Occipital lobe (tissue), 2 donors: ENCODE results near the gene LSM3. TPM values are rescaled to one million over a fixed set of nuclear protein-coding genes. Genes with fewer than 3 reads are reported as not detected.

ENCODE experiments used
- DNase-seq: peaks from one replicate; lab custom pipeline; 2025; lab: John Stamatoyannopoulos, UW
- total RNA-seq: library from RNA; depleted of rRNA; stranded (reverse); fragments of >200 nt; gene quantifications from one replicate; pipeline ENCODE4 v1.2.3, GENCODE V29; 2014

The LSM3 gene
- total RNA-seq, 1 donor from 2014 or later, result 11.1 TPM

GRCh38 chr3:14143271-14144225 lies 35.1 kb upstream of the LSM3 start:
- no peak for DNase-seq

DNA sequence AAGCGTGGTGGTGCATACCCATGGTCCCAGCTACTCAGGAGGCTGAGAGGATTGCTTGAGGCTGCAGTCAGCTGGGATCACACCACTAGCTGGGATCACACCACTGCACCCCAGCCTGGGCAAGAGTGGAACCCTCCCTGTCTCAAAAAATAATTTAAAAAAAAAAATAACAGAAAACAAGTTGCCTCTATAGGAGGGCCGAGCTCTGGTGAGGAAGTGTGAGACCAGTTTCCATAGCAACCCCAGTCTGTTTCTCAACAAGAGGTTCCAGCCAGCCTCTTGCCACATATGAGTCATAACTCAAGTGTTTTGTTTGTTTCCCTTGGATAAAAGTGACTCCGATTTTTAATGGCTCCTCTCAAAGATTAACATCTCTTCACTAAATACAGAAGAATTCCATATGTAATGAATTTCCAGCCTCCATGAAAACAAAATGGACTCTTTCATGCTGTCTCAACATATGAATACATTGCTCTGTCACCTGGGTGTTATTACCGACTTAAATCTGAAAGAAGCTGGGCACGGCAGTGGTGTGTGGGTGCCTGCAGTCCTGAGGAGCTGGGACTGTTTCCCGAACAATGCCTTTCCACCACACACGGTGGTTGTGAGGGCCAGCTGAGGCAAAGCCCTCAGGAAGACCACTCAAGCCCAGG lies 34.1 kb upstream of the LSM3 start:
- DNase-seq, result peak; percentile 65

- no peak for DNase-seq
These were observed 33.4 kb upstream of the LSM3 start for GRCh38 chr3:14145236-14145635.

- no peak for DNase-seq
These were observed 32.8 kb upstream of the LSM3 start for GRCh38 chr3:14145670-14146380.

- no peak for DNase-seq
These were observed 32.1 kb upstream of the LSM3 start for GRCh38 chr3:14146381-14147065.

DNA sequence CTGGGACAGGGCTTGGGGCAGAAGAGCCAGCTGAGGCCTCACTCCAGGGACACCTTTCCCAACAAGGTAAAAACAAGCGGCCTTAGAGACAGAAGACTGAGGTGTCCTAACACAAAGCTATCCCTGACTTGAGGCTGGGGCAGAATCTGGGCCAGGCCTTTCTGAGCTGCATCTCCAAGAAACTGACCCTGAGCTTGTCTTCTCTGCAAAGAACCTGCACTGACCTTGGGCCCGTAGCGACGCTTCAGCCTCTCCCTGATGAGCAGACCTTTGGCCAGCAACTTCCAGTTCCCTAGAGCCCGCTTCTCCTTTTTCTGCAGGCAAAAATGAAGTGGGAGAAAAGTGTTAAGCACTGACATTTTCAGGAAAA lies 31.6 kb upstream of the LSM3 start:
- DNase-seq, result no peak

DNA sequence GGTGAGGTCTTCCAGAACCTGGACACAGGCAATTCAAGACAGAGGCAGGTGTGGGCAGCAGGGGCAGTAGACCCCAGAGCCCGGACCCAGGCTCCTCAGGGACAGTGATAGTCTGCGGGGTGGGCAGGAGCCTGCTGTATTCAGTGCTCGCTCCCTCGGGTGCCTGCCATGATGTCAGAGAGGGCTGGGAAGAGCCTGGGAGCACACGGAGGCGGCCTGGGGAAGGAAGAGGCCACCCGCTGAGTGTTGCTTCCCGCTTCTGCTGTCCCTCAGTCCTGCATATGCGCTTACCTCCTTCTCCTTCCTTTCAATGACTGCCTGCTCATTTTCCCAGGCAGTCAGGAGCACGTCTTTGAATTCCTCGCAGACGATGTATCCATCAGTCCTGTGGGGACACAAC lies 31.0 kb upstream of the LSM3 start:
- DNase-seq, result no peak

- DNase-seq, result no peak
These were observed 30.3 kb upstream of the LSM3 start for GRCh38 chr3:14148041-14148985.

DNA sequence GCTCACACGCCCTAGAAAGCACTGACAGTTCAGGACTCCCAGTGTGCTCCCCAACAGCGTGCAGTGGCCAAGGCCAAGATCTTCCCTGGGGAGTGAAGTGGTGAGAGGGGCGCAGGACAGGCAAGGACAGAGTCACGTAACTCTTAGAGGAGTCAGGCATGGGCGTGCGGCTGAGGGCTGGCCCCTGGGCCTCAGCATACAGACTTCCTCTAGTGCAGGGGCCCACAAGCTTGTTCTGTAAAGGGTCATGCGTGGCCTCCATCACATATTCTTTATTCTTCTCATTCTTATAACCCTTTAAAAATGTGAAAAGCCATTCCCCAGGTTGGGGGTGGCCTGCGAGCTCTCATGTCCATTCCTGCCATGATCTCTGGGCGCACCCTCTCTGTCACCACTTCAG lies 28.5 kb upstream of the LSM3 start:
- no peak for DNase-seq

DNA sequence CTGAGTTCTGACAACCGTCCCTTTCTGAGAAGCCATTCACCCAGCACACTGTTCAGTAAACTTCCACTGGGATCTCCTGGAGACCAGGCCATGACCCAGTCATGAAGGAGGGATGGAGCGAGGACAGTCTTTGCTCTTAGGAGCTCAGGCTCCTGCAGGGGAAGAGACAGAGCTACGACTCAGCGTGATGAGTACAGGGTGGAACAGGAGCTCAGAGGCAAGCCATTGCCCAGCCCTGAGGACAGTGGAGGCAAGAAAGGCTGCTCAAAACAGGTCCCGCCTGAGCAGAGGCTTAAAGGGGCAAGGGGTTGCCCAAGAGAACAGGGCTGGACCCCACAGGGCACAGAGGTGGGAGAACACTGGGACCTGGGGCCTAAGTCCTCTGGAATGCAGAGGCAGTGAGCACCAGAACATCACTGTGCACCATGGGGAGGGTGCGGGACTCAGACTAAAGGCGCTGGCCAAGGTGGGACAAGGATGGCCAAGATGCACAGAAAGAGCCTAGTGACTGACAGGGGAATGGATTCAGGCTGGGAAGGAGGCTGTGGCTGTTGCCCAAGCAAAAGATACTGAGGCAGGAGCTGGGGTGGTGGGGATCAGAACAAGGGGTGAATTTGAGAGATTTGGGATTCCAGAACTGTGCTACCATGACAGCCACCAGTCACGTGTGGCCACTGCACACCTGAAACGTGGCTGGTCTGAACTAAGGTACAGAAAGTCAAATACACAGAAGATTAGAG lies 28.0 kb upstream of the LSM3 start:
- DNase-seq, result no peak

DNA sequence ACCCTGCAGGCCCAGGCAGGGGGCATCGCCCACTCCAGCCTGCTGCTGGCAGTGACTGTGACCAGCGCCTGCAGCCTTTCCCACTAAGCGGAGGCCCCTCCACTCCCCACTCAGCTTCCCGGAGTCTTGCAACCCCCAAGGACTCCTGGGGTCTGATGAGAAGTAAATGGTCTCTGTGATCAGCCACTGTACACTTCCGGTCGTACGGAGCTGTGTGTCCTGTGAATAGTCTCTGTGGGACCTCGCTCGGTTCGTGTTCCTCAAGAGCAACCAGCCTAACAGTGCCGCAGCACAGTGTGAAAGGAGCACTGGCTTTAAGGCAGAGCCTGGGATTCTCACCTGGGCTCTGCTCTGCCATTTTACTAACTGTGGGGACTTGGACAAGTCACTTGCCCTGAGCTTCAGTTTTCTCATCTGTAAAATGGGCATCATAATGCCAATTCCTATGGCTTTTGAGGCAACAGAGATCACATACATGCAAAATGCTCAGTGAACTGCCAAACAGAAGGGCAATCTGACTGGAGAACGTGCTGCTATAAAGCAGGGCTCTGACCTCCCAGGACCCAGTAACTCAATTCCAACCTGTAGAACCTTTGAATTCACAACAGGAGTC lies 27.0 kb upstream of the LSM3 start:
- no peak for DNase-seq

GRCh38 chr3:14152233-14152962 lies 26.2 kb upstream of the LSM3 start:
- no peak for DNase-seq

DNA sequence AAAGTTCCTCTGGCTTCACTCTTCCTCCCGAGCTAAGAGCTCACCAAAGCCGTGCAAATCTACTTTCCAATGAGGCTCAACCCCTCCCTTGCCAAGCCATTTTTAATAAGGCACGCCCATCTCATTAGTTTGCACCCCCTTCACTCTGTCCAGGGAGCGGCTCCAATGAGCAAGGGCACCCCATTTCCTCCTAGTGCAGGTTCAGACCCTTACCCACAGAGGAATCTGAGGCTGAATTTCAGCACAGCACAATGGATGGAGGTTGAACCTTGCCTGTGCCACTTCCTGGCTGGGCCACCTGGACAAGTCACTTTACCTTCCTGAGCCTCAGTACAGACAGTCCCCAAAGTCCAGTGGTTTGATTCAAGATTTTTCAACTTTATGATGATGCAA lies 25.7 kb upstream of the LSM3 start:
- no peak for DNase-seq

GRCh38 chr3:14153663-14154062 lies 25.0 kb upstream of the LSM3 start:
- no peak for DNase-seq

- no peak for DNase-seq
These were observed 24.3 kb upstream of the LSM3 start for GRCh38 chr3:14154276-14154675.

- DNase-seq, result no peak
These were observed 23.6 kb upstream of the LSM3 start for GRCh38 chr3:14154895-14155440.

DNA sequence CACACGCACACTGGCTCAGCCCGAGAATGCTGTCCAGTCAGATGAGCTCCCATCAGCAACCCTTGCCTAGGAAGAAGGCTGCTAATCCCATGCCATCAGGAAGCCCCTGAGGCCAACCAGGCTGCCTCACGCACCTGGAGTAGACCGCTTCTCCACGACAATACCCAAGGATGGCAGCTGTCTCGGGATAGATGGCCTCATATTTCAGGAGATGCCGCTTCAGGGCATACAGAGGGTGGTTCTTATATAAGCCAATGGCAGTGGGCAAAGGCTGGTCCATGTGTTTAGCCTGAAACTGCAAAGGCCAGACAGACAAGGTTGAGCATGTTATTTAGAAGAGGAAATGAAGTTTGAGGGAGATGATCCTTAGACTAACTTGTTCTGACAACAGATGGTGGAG lies 22.4 kb upstream of the LSM3 start:
- DNase-seq, result no peak

- DNase-seq, result no peak
These were observed 21.6 kb upstream of the LSM3 start for GRCh38 chr3:14156843-14157561.
